Measurements from ENCODE around the gene LRRC74B. TPM values are rescaled to one million over a fixed set of nuclear protein-coding genes. Genes with fewer than 3 reads are reported as not detected.

The LRRC74B gene
- total RNA-seq, 1 donor from 2014 or later = not detected

DNA sequence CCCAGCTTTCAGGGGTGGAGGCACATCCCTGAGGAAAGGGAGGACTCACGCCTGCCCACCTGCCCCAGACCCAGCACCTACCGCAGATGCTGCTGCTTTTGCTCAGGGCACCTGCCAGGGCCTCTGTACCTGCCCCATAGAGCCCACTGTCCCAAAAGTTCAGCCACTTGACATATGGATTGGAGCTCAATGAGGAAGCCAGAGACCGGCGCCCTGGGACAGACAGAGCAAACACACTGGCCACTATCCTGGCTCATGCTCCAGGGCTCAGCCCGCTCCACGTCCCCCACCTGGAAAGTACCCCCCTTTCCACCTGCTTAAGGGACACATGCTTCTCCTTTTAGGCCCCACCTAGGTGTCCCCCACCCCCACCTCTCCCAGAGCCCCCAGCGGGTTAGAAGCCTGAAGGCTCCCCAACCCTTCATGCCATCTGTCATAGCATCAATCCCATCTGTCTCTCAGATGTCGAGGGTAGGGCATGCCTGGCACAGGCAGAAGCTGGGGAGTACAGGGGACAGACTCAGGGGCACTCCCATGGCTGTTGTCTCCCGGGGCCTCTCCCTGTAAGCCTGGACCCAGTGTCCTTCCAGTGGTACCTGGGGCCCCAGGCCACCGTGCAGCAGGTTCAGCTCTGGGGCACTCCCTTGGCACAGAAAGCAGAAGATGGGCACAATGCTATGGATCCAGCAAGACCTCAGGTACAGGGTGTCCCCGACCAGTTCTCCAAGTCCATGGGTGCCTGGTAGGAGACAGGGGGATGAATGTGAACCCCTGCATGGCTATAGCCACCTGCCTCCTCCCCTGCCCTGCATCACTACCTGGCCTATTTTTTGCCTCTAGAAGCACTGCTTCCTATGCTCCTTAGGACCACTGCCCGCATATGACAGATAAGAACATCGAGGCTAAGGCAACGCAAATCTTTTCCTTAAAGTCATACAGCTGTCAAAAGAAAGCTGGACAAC lies 33.0 kb upstream of the LRRC74B start:
- Mint-ChIP-seq H3K4me1 (ENCODE audit: unreplicated experiment) (peaks cover 7% of the 10 kb centered on the region), H3K9me3 (ENCODE audit: unreplicated experiment) (no peaks in the 10 kb centered on the region), H3K27me3 (ENCODE audit: unreplicated experiment) (peaks cover 8% of the 10 kb centered on the region), H3K36me3 (ENCODE audit: low read depth, unreplicated experiment) (no peaks in the 10 kb centered on the region), H3K27ac (ENCODE audit: unreplicated experiment) (no peak overlapping the region), H3K4me3 (ENCODE audit: unreplicated experiment) (no peak overlapping the region)
- DNase-seq (ENCODE audit: low spot score) = no peak
- TF ChIP-seq CTCF (IDR thresholded peaks at IDR 0.05; ENCODE audit: unreplicated experiment) = no peak

GRCh38 chr22:21013657-21014201 lies 32.0 kb upstream of the LRRC74B start:
- Mint-ChIP-seq H3K9me3 (ENCODE audit: unreplicated experiment) (no peaks in the 10 kb centered on the region), H3K27ac (ENCODE audit: unreplicated experiment) (peak overlapping the region; percentile 87), H3K27me3 (ENCODE audit: unreplicated experiment) (peaks cover 8% of the 10 kb centered on the region), H3K36me3 (ENCODE audit: low read depth, unreplicated experiment) (no peaks in the 10 kb centered on the region), H3K4me1 (ENCODE audit: unreplicated experiment) (peaks cover 7% of the 10 kb centered on the region), H3K4me3 (ENCODE audit: unreplicated experiment) (peak overlapping the region; percentile 94)
- DNase-seq (ENCODE audit: low spot score) = no peak
- TF ChIP-seq CTCF (IDR thresholded peaks at IDR 0.05; ENCODE audit: unreplicated experiment) = no peak

GRCh38 chr22:21014202-21014725 lies 31.5 kb upstream of the LRRC74B start:
- peaks cover 7% of the 10 kb centered on the region for H3K4me1 Mint-ChIP-seq (ENCODE audit: unreplicated experiment)
- peak; percentile 88 for DNase-seq (ENCODE audit: low spot score)
- H3K27ac Mint-ChIP-seq (ENCODE audit: unreplicated experiment) = peak overlapping the region; percentile 87
- H3K36me3 Mint-ChIP-seq (ENCODE audit: low read depth, unreplicated experiment) = no peaks in the 10 kb centered on the region
- H3K4me3 Mint-ChIP-seq (ENCODE audit: unreplicated experiment) = peak overlapping the region; percentile 94
- H3K27me3 Mint-ChIP-seq (ENCODE audit: unreplicated experiment) = peaks cover 8% of the 10 kb centered on the region
- no peak for TF ChIP-seq CTCF (IDR thresholded peaks at IDR 0.05; ENCODE audit: unreplicated experiment)
- H3K9me3 Mint-ChIP-seq (ENCODE audit: unreplicated experiment) = no peaks in the 10 kb centered on the region

DNA sequence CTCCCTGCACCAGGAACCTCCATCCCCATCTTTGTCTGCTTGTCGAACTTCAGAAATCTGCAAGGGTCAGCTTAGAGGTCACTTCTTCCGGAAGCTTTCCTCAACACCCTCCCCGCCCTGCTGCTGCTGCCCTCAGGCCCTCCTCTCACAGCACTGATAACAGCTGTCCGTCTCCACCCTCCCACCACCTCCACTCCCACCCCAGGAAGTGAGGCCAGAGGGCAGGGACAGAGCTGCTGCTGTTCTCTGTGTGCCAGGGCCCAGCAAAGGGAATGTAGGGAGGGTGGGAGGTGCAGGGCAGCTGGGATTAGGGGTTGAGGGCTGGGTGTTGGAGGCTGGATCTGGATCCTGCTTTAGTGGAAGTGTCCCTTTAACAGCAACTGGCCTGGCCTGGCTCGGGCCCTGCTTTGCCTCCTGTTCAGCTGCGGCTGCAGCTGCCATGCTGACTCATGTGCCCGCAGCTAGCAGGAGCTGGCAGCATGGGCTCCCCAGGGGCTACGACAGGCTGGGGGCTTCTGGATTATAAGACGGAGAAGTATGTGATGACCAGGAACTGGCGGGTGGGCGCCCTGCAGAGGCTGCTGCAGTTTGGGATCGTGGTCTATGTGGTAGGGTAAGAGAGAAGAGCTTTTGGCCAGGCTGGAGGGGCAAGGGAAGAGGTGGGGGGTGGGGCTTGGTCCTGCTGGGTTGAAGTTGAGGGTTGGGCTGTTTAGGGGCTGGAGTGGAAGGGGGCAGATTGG lies 30.9 kb upstream of the LRRC74B start, which contains the start of gene P2RX6:
P2RX6 (plus strand) TSS at position 440 of the 740 bp plus-strand sequence; CDS start at position 450, 10 bp downstream.
- no peak for TF ChIP-seq CTCF (IDR thresholded peaks at IDR 0.05; ENCODE audit: unreplicated experiment)
- no peak for DNase-seq (ENCODE audit: low spot score)
- H3K4me3 Mint-ChIP-seq (ENCODE audit: unreplicated experiment) = peak within 1 kb of the TSS; percentile 94
- H3K27me3 Mint-ChIP-seq (ENCODE audit: unreplicated experiment) = peaks cover 8% of the 10 kb centered on the region
- H3K27ac Mint-ChIP-seq (ENCODE audit: unreplicated experiment) = peak within 1 kb of the TSS; percentile 87
- peaks cover 7% of the 10 kb centered on the region for H3K4me1 Mint-ChIP-seq (ENCODE audit: unreplicated experiment)
- H3K36me3 Mint-ChIP-seq (ENCODE audit: low read depth, unreplicated experiment) = peaks cover 2% of the 10 kb centered on the region
- H3K9me3 Mint-ChIP-seq (ENCODE audit: unreplicated experiment) = no peaks in the 10 kb centered on the region
